Stimulated activated CD4-positive, alpha-beta T cell treated with anti-CD3 and anti-CD28 coated beads, TNF-alpha, amount 100 ng/mL, for 24 hours (primary cell): ENCODE data around the gene GCSH.
A peak's percentile ranks its signal among the peaks of the same experiment; 100 is the strongest.

Source experiments
- DNase-seq, 3 experiments: peaks; one replicate each; pipeline ENCODE4 v3.0.0-alpha.2; 2020; ENCODE audit warnings: low read depth in 3 of 3

GCSH gene

GRCh38 chr16:81042821-81043220, 53.4 kb downstream of the GCSH start:
- DNase-seq: no peak

- no peak for DNase-seq
Observed at GRCh38 chr16:81041696-81042095, 54.5 kb downstream of the GCSH start.

- DNase-seq: no peak
Observed at GRCh38 chr16:81040842-81041241, 55.4 kb downstream of the GCSH start.

GRCh38 chr16:81040131-81040530, 56.1 kb downstream of the GCSH start:
- DNase-seq: no peak

GRCh38 chr16:81036751-81037350, 59.3 kb downstream of the GCSH start:
- DNase-seq: no peak

GRCh38 chr16:81035975-81036750, 60.0 kb downstream of the GCSH start:
- DNase-seq: peak; percentile 8 to 37 (median 18)

- DNase-seq: peak; percentile 74 to 83 (median 79)
Observed at GRCh38 chr16:81035398-81035974, 60.7 kb downstream of the GCSH start, which contains the start of gene ATMIN. ATMIN (plus strand) TSS chr16:81035842; CDS start chr16:81035871, 29 bp downstream.
